Pancreas (tissue), 10 donors: ENCODE data around the gene RNF208. TPM values are rescaled to one million over a fixed set of nuclear protein-coding genes. Genes with fewer than 3 reads are reported as not detected.
A peak's percentile ranks its signal among the peaks of the same experiment; 100 is the strongest.

Experiments
- ATAC-seq, 4 donors: fragments of 200-7000 bp; cut with Tn5 transposase; one replicate each; pipeline versions ENCODE4 v1.8.0 to v1.9.1; 2020; ENCODE audit warnings: mild to moderate bottlenecking in 4 of 4, moderate library complexity in 4 of 4
- DNase-seq, 6 donors: peaks; one replicate each; pipeline ENCODE4 v3.0.0-alpha.2; 2020
- FAIRE-seq: peaks from 2 replicates; lab custom pipeline; 2012; peaks lifted over from hg19 to GRCh38; lab: Jason Lieb, UNC
- H3K27ac ChIP-seq, 4 donors: fragments of 200-600 bp; sonication (generic); 1 replicate in 3 of 4; 2 replicates in 1 of 4; pipeline versions ENCODE4 v1.5.0 to v1.8.0; 2020
- H3K27me3 ChIP-seq, 4 donors: fragments of 200-600 bp; one replicate each; pipeline ENCODE4 v1.8.0; 2021
- H3K36me3 ChIP-seq, 3 donors: fragments of 200-600 bp; sonication (generic) in 1 of 3; one replicate each; pipeline versions ENCODE4 v1.5.0 to v1.8.0; 2020 to 2021
- H3K4me1 ChIP-seq, 3 donors: fragments of 200-600 bp; one replicate each; pipeline ENCODE4 v1.8.0; 2021
- H3K4me3 ChIP-seq, 4 donors: fragments of 200-600 bp; sonication (generic) in 2 of 4; one replicate each; pipeline versions ENCODE4 v1.5.0 to v1.8.0; 2020 to 2021
- H3K9me3 ChIP-seq, 4 donors: fragments of 200-600 bp; one replicate each; pipeline ENCODE4 v1.8.0; 2021
- CTCF ChIP-seq, 4 donors: fragments of 200-600 bp; sonication (generic) in 3 of 4; IDR thresholded peaks; one replicate each; pipeline versions ENCODE4 v1.5.0 to v1.8.0; 2021; ENCODE audit warnings: antibody characterized with exemption in 4 of 4
- WGBS, 2 donors: extraction: QIAGEN DNeasy Blood & Tissue Kit; methylation state at CpG; one replicate each; pipeline ENCODE4 v1.1.7; 2013; 5-methylcytosine and 5-hydroxymethylcytosine counted together
- intact Hi-C, 3 donors: fragments of 100-400 bp; cut with DNase I; formaldehyde crosslinking; loops; one replicate each; pipeline versions ENCODE4 v1.11.1 to v1.14.2; 2022
- polyA plus RNA-seq, 2 donors: library from polyadenylated mRNA; stranded (reverse); fragments of 200-250 nt; gene quantifications; one replicate each; pipeline ENCODE4 v1.2.3, GENCODE V29; 2013
- total RNA-seq, 6 donors: library from RNA; stranded (reverse); fragmentation: NEBNext Ultra II Directional in 4 of 6; extraction: Animal tissue kit (Norgen Biotek cat#: 25700) in 4 of 6; gene quantifications; one replicate each; pipeline versions ENCODE4 v1.2.1 to v1.2.4, GENCODE V29; 2021 to 2023
- donor health status: healthy with polysubstance abuse.
- donor health status: DM: no; HTN: no; CAD: no; lungs with moderate emphysema.
- donor health status: DM: no; HTN: no; CAD: no.
- donor health status: control.
- donor health status: control.
- donor health status: Bipolar disorder and iron deficiency.
- donor health status: DM: yes; HTN: yes; CAD: no.
- donor health status: DM: no; HTN: no; CAD: no.
- donor health status: DM: no; HTN: no; CAD: no.
- donor health status: DM: yes; HTN: yes; CAD: no.

The RNF208 gene
- total and polyA plus RNA-seq, 8 donors = 3.3 to 20.7 (median 3.4) TPM

- no peak for FAIRE-seq
- intact Hi-C loops = no loop called here
- peak in 5 of 6 donors; percentile 81 to 91 (median 90) for DNase-seq
- Histone ChIP-seq H3K4me3 (peak overlapping the region; percentile 10 to 80 (median 42)), H3K4me1 (peaks cover 15 to 40% (median 22%) of the 10 kb centered on the region in 3 donors), H3K36me3 (peaks cover 0 to 7% (median 0%) of the 10 kb centered on the region in 3 donors), H3K9me3 (no peaks in the 10 kb centered on the region), H3K27me3 (no peaks in the 10 kb centered on the region), H3K27ac (peak overlapping the region; percentile 60 to 90 (median 74))
- TF ChIP-seq CTCF (IDR thresholded peaks at IDR 0.05) = no peak
- ATAC-seq = peak; percentile 9 to 31 (median 18)
- 11 to 24% methylated on average over 19 to 21 of the region's 21 CpGs for WGBS, 2 donors
These were observed 26.4 kb downstream of the RNF208 start for GRCh38 chr9:137195525-137196220.

GRCh38 chr9:137194909-137195308, 27.1 kb downstream of the RNF208 start:
- H3K27ac ChIP-seq = peak overlapping the region; percentile 60 to 90 (median 74)
- no peaks in the 10 kb centered on the region for H3K9me3 ChIP-seq
- H3K27me3 ChIP-seq = no peaks in the 10 kb centered on the region
- H3K36me3 ChIP-seq = peaks cover 0 to 7% (median 0%) of the 10 kb centered on the region in 3 donors
- no peak for FAIRE-seq
- peak; percentile 26 to 58 (median 46) for ATAC-seq
- TF ChIP-seq CTCF (IDR thresholded peaks at IDR 0.05) = no peak
- intact Hi-C loops = loop anchor here in 1 of 3 donors (5.0 kb wide), 1 partner anchor 42 kb away; no protein-coding TSS in a partner anchor
- H3K4me3 ChIP-seq = peak overlapping the region in 3 of 4 donors; percentile 10 to 80 (median 57)
- H3K4me1 ChIP-seq = peaks cover 23 to 47% (median 30%) of the 10 kb centered on the region in 3 donors
- peak in 5 of 6 donors; percentile 77 to 89 (median 84) for DNase-seq
- 17 to 20% methylated on average over 8 to 10 of the region's 10 CpGs for WGBS, 2 donors

GRCh38 chr9:137194388-137194787, 27.7 kb downstream of the RNF208 start:
- WGBS, 2 donors = 17% methylated on average over 12 to 16 of the region's 16 CpGs
- no peak for TF ChIP-seq CTCF (IDR thresholded peaks at IDR 0.05)
- no peaks in the 10 kb centered on the region for H3K9me3 ChIP-seq
- H3K27me3 ChIP-seq = no peaks in the 10 kb centered on the region
- peaks cover 27 to 52% (median 35%) of the 10 kb centered on the region in 3 donors for H3K4me1 ChIP-seq
- peaks cover 0 to 7% (median 0%) of the 10 kb centered on the region in 3 donors for H3K36me3 ChIP-seq
- peak overlapping the region in 2 of 4 donors; percentile 57 to 80 for H3K4me3 ChIP-seq
- DNase-seq = peak; percentile 78 to 93 (median 90)
- H3K27ac ChIP-seq = peak overlapping the region; percentile 60 to 90 (median 74)
- intact Hi-C loops = loop anchor here in 1 of 3 donors (5.0 kb wide), 1 partner anchor 43 kb away; no protein-coding TSS in a partner anchor
- FAIRE-seq = no peak
- ATAC-seq = peak; percentile 22 to 44 (median 33)

- ATAC-seq (no peak), FAIRE-seq (no peak), DNase-seq (no peak)
- Histone ChIP-seq H3K36me3 (peaks cover 0 to 7% (median 0%) of the 10 kb centered on the region in 3 donors), H3K4me1 (peaks cover 27 to 55% (median 36%) of the 10 kb centered on the region in 3 donors), H3K4me3 (peak overlapping the region in 1 of 4 donors; percentile 80), H3K27ac (peak overlapping the region; percentile 50 to 90 (median 66)), H3K9me3 (no peaks in the 10 kb centered on the region), H3K27me3 (no peaks in the 10 kb centered on the region)
- intact Hi-C loops = loop anchor here in 1 of 3 donors (5.0 kb wide), 1 partner anchor 44 kb away; no protein-coding TSS in a partner anchor
- WGBS, 2 donors = 51 to 63% methylated on average over 9 to 14 of the region's 14 CpGs
- no peak for TF ChIP-seq CTCF (IDR thresholded peaks at IDR 0.05)
These were observed 28.3 kb downstream of the RNF208 start for GRCh38 chr9:137193771-137194170.
